ENCODE data around the gene TRIM46.

- no peak for TF ChIP-seq POLR2AphosphoS5 (IDR thresholded peaks at IDR 0.05)
- TF ChIP-seq, protein P1, sequence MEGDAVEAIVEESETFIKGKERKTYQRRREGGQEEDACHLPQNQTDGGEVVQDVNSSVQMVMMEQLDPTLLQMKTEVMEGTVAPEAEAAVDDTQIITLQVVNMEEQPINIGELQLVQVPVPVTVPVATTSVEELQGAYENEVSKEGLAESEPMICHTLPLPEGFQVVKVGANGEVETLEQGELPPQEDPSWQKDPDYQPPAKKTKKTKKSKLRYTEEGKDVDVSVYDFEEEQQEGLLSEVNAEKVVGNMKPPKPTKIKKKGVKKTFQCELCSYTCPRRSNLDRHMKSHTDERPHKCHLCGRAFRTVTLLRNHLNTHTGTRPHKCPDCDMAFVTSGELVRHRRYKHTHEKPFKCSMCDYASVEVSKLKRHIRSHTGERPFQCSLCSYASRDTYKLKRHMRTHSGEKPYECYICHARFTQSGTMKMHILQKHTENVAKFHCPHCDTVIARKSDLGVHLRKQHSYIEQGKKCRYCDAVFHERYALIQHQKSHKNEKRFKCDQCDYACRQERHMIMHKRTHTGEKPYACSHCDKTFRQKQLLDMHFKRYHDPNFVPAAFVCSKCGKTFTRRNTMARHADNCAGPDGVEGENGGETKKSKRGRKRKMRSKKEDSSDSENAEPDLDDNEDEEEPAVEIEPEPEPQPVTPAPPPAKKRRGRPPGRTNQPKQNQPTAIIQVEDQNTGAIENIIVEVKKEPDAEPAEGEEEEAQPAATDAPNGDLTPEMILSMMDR (IDR thresholded peaks at IDR 0.05 in 8 of 11, conservative IDR thresholded peaks at IDR 0.05 in 3 of 11): no peak
Measured at GRCh38 chr1:155199792-155200191, 26.1 kb downstream of the TRIM46 start.
